ENCODE results near the gene SLC44A1.

- TF ChIP-seq CTCF (IDR thresholded peaks at IDR 0.05) (no peak), POLR2A (IDR thresholded peaks at IDR 0.05) (no peak)
These were observed 101.2 kb downstream of the SLC44A1 start for GRCh38 chr9:105345626-105346025.

Data from upper lobe of left lung (tissue), 4 donors.